ENCODE measurements around the gene CD8B2.
"Not testable (repeated sequence)": the region's sequence is repeated elsewhere in the genome, so short reads cannot be mapped to it uniquely, and the experiment has no call there.

CD8B2 gene

DNA sequence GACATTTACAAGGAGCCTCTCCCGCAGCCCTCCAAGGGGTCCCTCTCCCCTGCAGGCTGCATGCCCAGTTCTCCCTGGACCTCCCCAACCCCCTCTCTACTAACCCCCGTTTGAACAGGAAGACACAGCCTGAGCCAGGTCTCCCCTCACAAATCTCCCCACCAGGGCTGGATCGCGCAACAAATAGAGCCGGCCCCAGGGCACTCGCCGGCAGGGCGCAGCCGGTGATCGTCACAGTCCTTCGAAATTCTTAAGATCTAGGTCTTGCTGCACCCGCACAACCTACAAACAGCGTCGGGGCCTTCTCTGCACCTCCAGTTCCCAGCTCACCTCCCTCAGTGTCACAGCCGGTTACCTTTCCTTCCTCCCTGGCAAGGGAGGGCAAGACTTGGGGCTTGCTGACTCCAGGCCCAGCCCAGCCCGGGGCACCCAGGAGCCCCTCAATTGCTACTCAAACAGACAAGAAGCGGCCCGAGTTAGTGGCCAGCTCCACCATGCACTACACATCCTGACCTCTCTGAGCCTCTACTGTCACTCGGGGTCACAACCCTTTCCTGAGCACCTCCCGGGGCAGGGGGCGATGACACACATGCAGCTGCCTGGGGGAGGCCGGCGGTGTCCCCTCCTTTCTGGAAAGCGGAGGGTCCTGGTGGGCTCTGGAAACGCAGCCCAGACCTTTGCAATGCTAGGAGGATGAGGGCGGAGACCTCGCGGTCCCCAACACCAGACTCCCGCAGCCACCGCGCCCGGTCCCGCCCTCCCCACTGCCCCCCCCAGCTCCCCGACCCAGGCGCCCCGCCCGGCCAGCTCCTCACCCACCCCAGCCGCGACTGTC, at the start of gene CD8B2:
Gene CD8B2 (plus strand): TSS at position 814 of the 835 bp plus-strand sequence. CDS start 63 bp downstream, outside the sequence.
- DNase-seq: not testable (repeated sequence)

DNA sequence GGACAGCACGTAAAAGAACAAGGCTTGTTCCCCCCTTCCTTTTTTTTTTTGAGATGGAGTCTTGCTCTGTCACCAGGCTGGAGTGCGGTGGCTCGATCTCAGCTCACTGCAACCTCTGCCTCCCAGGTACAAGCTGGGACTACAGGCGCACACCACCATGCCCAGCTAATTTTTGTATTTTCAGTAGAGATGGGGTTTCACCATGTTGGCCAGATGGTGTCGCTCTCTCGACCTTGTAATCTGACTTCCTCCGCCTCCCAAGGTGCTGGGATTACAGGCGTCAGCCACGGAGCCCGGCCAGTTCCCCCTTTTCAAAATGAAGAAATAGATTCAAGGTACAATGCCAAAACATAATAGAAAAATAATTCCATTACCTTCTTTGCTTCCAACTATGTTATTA, 25.3 kb upstream of the CD8B2 start:
- peak; percentile 4 for DNase-seq

DNA sequence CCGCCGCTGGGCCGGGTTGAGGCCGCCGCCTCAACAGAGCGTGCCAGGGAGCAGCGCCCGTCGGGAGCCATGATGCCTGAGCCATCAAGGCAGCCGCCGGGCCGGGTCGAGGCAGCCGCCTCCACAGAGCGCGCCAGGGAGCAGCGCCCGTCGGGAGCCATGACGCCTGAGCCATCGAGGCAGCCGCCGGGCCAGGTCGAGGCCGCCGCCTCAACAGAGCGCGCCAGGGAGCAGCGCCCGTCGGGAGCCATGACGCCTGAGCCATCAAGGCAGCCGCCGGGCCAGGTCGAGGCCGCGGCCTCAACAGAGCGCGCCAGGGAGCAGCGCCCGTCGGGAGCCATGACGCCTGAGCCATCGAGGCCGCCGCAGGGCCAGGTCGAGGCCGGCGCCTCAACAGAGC, 19.6 kb upstream of the CD8B2 start:
- DNase-seq: not testable (repeated sequence)

DNA sequence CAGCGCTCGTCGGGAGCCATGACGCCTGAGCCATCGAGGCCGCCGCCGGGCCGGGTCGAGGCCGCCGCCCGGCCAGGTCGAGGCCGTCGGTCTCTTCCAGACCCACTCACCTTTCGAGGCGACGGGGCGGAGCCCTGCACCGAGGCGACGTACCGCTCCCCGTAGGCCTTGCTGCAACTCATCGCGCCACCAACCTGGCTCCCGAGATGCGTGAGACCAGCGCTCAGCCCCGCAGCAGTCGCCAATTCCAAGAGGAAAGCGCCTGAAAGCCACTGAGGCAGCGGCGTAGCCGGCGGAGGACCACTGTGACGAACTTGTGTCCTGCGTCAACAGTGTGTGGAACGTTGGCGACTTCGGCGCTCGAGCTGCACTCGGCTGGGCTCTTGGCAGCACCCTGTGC, 19.1 kb upstream of the CD8B2 start, which contains the start of gene RGPD3:
Gene RGPD3 (minus strand): TSS at position 307 of the 400 bp plus-strand sequence. CDS start 125 bp downstream, at position 182.
- DNase-seq: not testable (repeated sequence)

DNA sequence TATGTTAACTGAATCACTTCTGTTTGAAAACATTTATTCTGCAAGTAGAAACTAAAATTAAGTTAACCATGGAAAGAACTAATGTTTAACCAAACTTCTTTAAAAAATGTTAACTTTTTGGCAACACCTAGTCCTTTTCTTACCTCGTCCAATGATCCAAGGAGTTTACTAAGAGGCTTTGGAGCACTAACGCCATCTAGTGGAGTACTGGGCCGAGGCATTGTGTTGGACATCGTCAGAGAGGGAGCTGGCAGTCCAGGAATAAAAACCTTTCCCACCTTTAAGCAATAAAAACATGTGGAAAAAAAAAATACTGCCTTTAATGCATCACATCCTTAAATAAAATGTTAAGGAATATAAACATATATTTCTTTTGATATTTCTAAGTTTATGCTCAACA, 16.5 kb upstream of the CD8B2 start:
- DNase-seq: peak; percentile 34

DNA sequence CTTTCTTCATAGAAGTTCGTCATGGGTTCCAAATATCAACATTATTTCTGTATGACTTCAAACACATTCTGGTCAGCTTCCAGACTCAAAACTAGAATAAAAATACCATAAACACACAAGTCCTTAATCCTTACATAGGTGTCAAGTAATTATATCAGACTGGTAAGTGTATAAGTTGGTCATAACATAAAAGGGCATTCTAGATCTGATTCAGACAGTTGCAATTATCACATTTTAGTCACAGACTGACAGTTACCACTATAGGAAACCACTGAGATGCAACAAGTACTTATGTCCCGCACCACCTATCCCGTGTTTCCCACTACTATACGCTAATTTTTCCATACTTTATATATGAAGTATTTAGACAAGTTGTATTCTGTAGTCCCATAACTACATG, 9.5 kb upstream of the CD8B2 start:
- DNase-seq: not testable (repeated sequence)

DNA sequence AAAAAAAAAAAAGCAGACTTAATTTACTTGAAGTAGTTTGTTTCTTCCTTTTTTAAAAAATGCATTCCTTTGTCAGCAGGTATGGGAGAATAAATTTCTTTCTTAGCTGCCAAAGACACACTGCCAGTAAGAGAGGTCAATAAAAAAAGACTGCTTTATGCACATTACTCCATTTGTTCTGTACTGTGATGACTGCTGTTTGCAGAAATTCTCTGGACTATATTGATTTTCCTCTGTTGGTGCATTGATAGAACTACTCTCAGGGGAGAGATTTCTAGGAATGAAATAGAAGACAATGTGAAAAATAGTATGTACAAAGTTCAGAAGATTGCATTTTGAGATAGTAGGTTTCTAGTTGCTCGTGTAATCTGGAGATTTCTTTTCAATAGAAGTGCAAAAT, 7.6 kb upstream of the CD8B2 start:
- not testable (repeated sequence) for DNase-seq

DNA sequence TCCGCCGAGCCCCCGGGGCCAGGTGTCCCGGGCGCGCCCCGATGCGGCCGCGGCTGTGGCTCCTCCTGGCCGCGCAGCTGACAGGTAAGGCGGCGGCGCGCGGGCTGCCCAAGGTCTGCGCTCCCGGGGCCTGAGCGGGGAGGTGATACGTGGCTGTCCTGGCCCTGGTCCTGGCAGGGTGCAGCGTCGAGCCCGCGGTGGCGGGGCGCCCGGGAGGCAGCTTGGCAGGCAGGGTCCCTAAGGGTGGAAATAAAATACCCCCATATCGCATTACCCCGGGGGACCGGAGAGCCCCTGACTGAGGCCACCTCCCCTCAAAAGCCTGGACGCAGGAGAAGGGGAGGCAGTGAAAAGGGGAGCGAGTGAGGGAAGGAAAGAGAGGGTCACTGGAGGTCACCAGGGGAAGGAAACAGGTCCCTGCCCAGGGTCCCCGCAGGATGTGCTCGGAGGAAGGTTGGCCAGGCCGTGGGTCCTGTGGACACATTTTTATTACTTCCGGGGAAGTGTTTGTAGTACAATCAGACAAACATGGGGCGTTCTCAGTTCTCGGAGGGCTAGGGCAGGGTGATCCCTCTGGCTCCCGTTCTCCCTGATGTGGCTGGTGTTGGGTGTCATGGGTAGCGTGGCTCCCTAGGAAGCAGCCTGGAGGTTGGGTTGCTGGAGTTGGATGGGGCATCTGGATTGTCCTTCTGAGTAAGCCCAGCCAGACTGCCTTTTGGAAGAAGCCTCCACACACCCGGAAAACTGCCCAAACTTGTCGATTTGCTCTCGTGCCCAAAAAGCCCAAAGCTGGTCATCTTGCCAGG, 425 bp downstream of the CD8B2 start:
- not testable (repeated sequence) for DNase-seq

DNA sequence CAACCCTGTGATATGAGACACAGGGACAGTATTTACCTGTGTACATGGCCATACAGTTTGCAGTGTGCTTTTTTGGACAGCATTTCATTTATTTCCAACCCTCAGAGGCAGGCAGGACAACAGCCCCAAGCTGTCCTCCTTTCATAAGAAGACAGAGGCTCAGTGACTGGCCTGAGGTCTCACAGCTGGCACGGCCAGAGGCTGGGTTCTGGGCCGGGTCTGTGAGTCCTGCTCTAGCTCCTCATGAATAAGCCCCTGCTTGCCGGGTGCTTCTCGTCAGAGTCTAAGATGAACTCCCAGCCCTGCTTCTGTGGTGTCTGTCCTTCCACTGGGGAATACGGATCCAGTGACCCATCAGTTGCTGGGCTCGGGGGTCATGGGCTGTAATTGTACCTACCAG, 2.5 kb downstream of the CD8B2 start:
- DNase-seq: not testable (repeated sequence)

DNA sequence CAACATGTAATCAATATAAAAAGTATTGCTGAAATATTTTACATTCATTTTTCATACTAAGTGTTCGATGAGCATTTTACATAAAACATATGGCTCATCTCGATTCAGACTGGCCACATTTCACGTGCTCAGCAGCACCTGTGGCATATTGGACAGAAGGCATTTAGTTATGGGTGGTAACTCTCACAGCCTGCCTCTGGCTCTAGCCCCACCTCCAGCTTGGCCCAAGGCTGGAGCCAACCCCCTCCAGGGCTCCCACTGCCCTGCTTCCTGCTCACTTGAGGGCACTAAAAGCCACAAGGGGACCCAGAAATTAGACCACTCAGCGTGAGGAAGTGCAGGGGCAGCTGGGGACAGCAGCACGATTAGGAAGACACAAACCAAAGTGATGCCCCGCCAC, 5.2 kb downstream of the CD8B2 start:
- not testable (repeated sequence) for DNase-seq

DNA sequence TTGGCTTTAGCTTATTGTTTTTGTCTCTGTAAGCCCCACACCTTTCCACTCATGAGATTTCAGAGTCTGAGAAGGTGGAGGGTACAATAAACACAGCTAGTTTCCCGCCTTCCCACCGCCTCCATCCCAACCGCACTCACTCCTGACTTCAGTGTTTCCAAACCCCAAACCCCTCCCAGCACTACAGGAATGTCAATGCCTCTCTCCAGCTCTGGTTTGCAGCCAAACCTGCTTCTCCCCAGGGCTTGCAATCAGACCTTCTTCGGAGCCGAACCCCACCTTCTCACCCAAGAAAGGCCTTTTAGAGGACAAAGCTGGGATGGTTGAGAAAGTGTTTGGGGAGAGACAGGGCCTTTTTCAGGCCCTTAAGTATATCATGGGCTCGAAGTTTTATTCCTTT, 5.7 kb downstream of the CD8B2 start:
- not testable (repeated sequence) for DNase-seq

DNA sequence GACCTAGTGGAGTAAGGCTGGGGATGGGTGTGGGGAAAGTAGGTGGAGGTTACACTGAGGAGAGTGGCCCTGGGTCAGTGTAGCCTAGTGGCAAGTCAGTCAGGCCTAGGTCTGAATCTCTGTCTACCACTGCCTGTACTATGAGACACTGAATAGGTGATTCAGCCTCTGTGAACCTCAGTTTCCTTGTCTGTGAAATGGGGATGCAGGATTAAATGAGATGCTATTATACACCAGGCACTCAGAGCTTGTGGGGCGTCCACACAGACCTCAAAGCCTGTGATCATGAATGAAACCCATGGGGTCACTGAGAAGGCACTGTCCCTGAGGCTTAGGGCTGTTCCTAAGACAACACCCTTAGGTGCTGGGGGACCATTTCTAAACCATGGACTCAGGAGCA, 11.4 kb downstream of the CD8B2 start:
- not testable (repeated sequence) for DNase-seq

DNA sequence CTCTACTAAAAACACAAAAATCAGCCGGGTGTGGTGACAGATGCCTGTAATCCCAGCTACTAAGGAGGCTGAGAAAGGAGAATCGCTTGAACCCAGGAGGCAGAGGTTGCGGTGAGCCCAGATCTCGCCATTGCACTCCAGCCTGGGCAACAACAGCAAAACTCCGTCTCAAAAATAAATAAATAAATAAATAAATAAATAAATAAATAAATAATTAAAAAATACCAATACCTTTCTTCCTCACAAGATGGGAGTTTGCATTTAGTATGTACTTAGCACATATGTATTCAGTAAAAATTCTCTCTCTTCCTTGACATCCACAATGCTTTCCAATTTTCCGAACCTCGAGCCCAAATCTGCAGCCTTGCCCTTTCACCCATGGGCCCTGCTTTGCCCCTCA, 13.2 kb downstream of the CD8B2 start:
- DNase-seq: not testable (repeated sequence)

DNA sequence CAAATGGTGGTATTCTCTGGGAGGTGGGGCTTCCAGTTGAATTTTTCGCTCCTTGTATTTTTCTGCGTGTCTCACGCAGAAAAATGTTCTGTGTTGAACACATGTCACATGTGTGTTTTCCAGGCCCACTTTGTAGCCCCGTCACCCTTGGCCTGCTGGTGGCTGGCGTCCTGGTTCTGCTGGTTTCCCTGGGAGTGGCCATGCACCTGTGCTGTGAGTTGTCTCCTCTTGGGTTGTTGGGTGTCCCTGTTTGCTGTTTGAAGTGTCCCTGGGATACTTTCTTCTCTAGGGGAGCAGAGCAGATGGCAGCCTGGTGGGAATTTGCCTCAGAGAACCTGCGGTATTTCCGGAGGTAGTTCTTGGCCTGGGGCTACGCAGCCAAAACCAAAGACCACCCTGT, 15.2 kb downstream of the CD8B2 start:
- not testable (repeated sequence) for DNase-seq

DNA sequence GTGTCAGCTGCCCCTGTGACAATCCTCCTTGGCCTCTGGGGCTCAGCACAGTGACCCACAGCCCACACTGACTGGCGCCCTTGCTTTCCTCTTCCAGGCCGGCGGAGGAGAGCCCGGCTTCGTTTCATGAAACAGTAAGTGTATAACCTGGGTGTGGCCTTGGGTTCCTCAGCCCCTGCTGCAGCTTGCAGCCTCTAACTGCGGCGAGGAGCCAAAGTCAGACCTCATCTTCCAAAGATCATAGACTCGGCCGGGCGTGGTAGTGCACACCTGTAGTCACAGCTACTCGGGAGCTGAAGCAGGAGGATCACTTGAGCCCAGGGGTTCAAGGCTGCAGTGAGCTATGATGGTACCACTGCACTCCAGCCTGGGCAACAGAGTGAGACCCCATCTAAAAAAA, 17.0 kb downstream of the CD8B2 start:
- not testable (repeated sequence) for DNase-seq

DNA sequence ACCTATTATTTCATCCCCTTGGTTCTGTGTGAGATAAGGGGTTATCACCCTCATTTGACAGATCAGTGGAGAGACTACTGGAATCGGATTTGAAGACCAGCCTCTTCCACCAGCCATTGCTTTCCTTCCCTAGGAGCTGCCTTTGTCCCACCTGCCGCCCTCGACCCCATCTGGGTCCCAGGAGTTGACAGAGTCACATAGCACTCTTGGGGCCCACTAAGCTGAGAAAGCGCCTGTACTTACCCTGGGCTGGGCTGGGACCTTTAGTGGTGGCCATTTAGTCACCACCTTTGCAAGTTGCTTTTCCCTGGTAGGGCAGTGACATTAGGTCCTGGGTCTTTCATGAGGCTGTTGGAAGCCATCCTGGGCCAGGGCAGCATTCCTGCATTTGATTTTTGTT, 17.6 kb downstream of the CD8B2 start:
- not testable (repeated sequence) for DNase-seq

DNA sequence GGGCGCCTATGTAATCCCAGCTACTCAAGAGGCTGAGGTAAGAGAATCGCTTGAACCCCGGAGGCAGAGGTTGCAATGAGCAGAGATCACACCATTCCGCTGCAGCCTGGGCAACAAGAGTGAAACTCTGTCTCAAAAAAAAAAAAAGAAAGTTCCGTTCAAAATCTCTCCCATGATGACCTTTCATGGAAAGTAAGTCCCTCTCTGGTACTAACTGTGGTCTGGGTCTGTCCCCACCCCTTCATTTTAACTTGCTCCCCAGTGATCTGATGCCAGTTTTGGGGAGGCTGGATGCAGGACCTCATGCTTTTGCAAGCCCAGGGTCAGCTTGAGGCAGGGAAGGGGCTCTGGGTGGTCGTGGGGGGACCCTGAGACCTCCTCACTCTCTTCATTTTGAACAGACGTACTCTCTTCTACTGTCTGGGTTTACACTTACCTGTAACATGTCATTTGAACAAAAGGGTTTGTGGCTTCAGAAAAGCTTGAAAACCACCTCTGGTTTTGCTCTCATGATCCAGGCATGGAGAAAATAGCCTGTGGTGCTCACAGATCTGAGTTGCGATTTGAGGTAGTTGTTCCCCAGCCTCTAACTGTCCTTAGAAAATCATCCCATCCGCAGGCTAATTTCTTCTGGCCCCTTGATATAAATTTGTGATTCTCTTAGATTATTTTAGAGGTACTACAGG, 19.0 kb downstream of the CD8B2 start:
- not testable (repeated sequence) for DNase-seq

DNA sequence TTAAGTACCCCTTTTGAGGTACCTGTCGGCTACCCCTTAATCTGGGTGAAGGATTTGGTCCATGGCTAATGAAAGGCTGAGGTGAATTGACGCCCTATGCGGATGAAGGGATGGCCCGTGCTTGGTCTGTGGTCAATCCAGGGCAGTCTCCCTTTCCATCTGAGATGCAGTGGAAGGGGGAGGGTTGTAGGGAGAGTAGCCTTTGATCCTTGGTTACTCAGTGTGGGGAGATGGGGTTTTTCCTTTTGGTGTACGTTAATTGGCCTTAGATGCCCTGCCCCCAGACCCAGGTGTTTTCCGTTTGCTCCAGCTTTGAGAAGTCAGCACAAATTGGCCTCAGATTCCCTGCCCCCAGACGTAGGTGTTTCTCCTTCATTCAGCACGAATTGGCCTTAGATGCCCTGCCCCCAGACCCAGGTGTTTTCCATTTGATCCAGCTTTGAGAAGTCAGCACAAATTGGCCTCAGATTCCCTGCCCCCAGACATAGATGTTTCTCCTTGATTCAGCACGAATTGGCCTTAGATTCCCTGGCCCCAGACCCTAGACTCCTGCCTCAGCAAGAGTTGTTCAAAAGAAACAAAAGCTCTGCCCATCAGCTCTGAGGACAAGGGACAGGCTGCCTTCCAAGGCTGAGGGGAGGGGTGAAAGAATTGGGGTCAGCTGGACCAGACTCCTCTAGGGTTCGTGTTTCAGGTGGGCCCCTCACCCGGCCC, 21.7 kb downstream of the CD8B2 start:
- DNase-seq: not testable (repeated sequence)

DNA sequence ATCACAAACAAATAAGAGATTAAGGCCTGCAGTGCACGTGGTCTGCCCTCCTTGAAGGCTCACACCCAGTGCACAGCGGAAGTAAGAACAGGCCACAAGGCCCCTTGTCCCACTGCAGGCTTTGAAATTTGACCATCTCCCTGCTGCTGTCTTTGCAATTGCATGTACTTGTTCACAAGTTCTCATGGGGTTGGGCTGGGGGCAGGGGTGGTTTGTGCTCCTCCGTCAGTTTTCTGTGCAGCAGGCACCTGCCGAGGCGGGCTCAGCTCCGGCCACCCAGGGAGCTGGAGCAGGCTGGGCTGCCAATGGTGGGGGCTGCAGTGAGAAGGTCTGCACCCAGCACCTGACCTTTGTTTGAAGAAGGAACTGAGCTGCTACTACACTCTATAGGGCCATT, 22.2 kb downstream of the CD8B2 start:
- not testable (repeated sequence) for DNase-seq

DNA sequence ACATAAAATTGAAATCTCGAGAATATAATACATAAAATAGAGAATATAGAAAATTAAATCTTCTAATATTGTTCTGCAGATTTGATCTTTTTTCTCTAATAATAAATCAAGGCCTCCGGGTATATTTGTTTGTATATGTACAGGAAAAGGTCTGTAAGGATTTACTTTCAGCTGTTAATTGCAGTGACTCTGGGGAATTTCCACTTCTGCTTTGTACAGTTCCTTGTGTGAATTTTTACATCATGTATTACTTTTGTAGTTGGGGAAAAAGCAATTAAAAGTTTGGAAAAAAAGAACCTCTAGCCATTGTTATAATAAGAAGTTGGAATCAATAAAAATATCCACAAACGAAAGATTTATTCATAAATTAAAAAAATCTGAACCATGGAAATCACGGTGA, 23.6 kb downstream of the CD8B2 start:
- DNase-seq: not testable (repeated sequence)

DNA sequence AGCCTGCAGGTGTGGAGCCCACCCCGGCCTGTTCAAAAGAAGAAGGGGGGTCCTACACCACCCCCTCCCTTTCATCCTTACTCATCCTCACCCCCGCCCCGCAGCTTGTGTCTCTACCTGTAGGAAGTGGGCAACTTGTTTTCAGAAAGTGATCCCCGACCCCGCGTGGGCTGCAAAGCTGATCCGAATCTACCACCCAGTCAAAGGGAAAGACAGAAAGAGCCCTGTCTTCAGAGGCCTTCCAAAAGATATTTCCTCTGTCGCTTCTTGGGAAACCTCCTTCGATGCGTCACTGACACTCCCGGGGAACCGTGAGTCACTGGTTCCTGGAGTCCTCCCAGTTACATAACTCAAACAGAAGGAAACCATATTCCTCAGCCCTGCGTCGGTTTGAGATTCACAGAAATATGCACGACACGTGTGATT, 24.3 kb downstream of the CD8B2 start:
- peak; percentile 4 for DNase-seq

DNA sequence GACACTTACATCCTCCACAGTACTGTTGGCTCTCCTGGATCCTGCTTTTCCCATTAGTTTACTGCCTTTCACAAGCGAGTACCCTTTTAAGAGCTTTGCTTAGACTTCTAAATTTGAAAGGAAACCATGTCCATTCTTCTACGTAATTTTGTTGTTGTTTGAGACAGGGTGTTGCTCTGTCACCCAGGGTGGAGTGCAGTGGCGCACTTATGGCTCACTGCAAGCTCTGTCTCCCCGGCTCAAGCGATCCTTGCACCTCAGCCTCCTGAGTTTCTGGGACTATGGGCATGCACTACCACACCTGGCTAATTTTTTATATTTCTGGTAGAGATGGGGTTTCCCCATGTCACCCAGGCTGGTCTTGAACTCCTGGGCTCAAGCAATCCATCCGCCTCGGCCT, 24.8 kb downstream of the CD8B2 start:
- DNase-seq: not testable (repeated sequence)

All from activated CD4-positive, alpha-beta T cell treated with anti-CD3 and anti-CD28 coated beads, Interleukin-2, amount 50 U/mL, for 1 hour (primary cell).